ENCODE measurements around the gene WWP2. TPM values are rescaled to one million over a fixed set of nuclear protein-coding genes. Genes with fewer than 3 reads are reported as not detected.
"Not testable (repeated sequence)": the region's sequence is repeated elsewhere in the genome, so short reads cannot be mapped to it uniquely, and the experiment has no call there.

Gene WWP2
- total and polyA plus RNA-seq, 7 donors: 11.4 to 59.0 (median 23.9) TPM

DNA sequence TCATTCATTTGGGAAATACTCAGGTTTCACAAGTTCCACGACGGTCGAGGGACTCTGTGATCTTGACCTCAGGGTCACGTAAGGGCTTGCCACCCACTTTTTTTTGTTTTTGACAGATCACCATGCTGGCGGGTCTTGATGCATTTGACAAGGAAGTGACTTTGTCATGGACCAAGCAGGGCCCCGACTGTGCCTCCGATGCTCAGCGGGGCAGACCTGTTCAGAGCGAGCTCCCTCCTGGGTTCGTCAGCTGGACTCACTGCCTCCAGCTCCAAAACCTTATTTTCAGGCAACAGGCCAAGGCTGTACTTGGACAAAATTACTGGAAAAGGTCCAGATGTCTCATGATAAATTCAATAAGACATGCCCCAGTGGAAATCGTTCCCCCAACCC lies 180.0 kb downstream of the WWP2 start:
- no peaks in the 10 kb centered on the region for H3K9me3 ChIP-seq
- peaks cover 5 to 43% (median 19%) of the 10 kb centered on the region in 4 donors for H3K36me3 ChIP-seq
- TF ChIP-seq POLR2A (IDR thresholded peaks at IDR 0.05): no peak
- no peak for TF ChIP-seq CTCF (IDR thresholded peaks at IDR 0.05)
- TF ChIP-seq EP300 (IDR thresholded peaks at IDR 0.05): no peak
- no peak for TF ChIP-seq POLR2AphosphoS5 (IDR thresholded peaks at IDR 0.05)
- no peak overlapping the region for H3K27ac ChIP-seq
- no peaks in the 10 kb centered on the region for H3K27me3 ChIP-seq
- H3K4me3 ChIP-seq: no peak overlapping the region
- 89% methylated on average over 11 of the region's 11 CpGs for WGBS, 2 donors
- no peaks in the 10 kb centered on the region for H3K4me1 ChIP-seq
- intact Hi-C loops (cut with DNase I): no loop called here
- DNase-seq: no peak

- WGBS, 2 donors: 91 to 93% methylated on average over 8 of the region's 8 CpGs
- peak; percentile 22 for DNase-seq
- Histone ChIP-seq H3K27ac (no peak overlapping the region), H3K27me3 (no peaks in the 10 kb centered on the region), H3K9me3 (no peaks in the 10 kb centered on the region), H3K4me3 (no peak overlapping the region), H3K4me1 (no peaks in the 10 kb centered on the region), H3K36me3 (peaks cover 4 to 37% (median 15%) of the 10 kb centered on the region in 4 donors)
- intact Hi-C loops (cut with DNase I): no loop called here
- no peak for TF ChIP-seq CTCF (IDR thresholded peaks at IDR 0.05)
- TF ChIP-seq POLR2A (IDR thresholded peaks at IDR 0.05): no peak
These were observed 180.6 kb downstream of the WWP2 start for GRCh38 chr16:69942627-69943170.

GRCh38 chr16:69943241-69944036 lies 181.3 kb downstream of the WWP2 start:
- H3K4me1 ChIP-seq; H3K27me3 ChIP-seq; DNase-seq; H3K9me3 ChIP-seq; H3K27ac ChIP-seq; intact Hi-C loops (cut with DNase I); H3K4me3 ChIP-seq: not testable (repeated sequence)
- H3K36me3 ChIP-seq: peaks cover 0 to 29% (median 11%) of the 10 kb centered on the region in 4 donors
- WGBS, 2 donors: 84 to 85% methylated on average over 15 of the region's 21 CpGs

GRCh38 chr16:69950411-69950810 lies 188.3 kb downstream of the WWP2 start:
- H3K36me3 ChIP-seq; H3K27ac ChIP-seq; DNase-seq; H3K27me3 ChIP-seq; intact Hi-C loops (cut with DNase I); H3K4me3 ChIP-seq; H3K9me3 ChIP-seq; H3K4me1 ChIP-seq: not testable (repeated sequence)
- WGBS, 2 donors: 100% methylated on average over 1 of the region's 17 CpGs; no CpG with 5 or more reads in 1 of the 2 donors

DNA sequence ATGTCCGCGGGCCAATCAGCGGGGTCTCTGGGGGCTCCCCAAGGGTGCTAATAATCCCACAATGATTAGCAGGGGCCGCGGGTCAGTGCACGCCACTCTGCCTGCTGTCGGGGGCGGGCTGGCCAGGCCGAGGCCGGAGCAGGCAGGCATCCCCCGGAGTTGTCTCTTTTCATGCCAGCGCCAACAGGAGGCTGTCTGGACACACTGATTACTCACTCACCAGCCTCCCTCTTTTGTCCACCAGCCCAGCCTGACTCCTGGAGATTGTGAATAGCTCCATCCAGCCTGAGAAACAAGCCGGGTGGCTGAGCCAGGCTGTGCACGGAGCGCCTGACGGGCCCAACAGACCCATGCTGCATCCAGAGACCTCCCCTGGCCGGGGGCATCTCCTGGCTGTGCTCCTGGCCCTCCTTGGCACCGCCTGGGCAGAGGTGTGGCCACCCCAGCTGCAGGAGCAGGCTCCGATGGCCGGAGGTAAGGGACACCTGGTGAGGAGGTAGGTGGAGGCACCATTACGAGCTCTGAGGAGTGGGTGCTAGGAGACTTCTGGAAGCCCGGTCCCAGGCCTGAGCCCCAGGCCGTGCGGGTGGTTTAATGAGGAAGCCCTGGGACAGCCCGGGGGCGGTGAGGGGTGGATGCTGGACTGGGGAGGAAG lies 189.0 kb downstream of the WWP2 start, which contains the start of gene CLEC18A:
CLEC18A (plus strand) TSS at position 318 of the 655 bp plus-strand sequence; CDS start at position 351, 33 bp downstream.
- H3K9me3 ChIP-seq; H3K27me3 ChIP-seq; H3K4me1 ChIP-seq; H3K36me3 ChIP-seq; H3K4me3 ChIP-seq; DNase-seq; H3K27ac ChIP-seq; intact Hi-C loops (cut with DNase I): not testable (repeated sequence)
- WGBS, 2 donors: 74 to 76% methylated on average over 12 of the region's 26 CpGs

- H3K4me3 ChIP-seq; H3K9me3 ChIP-seq; DNase-seq; H3K4me1 ChIP-seq; H3K36me3 ChIP-seq; H3K27me3 ChIP-seq; H3K27ac ChIP-seq; intact Hi-C loops (cut with DNase I): not testable (repeated sequence)
- no CpG with 5 or more reads among the region's 14 CpGs for WGBS, 2 donors
These were observed 189.5 kb downstream of the WWP2 start for GRCh38 chr16:69951672-69952031.

DNA sequence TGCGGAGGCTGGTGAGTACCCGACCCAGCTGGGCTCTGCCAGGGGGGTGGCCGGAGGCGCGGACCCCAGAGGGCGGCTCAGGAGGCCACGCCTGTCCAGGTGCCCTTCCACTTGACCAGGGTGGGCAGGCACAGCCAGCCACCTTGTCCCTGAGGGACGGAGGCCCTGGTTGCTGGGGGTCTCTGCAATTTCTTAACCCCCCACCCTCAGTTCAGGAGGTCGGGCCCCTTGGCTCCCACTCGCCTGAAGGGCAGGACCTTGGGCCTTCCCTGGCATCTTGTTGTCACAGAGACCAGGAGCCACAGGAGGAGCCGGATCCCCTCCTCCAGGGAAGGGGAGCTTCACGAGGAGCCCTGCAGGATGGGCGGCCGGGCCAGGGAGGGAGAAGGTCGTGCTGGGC lies 190.0 kb downstream of the WWP2 start:
- H3K27me3 ChIP-seq; H3K27ac ChIP-seq; H3K9me3 ChIP-seq; H3K36me3 ChIP-seq; DNase-seq; H3K4me1 ChIP-seq; H3K4me3 ChIP-seq; intact Hi-C loops (cut with DNase I): not testable (repeated sequence)
- 87% methylated on average over 9 of the region's 15 CpGs for WGBS, 2 donors

- H3K4me1 ChIP-seq; DNase-seq; H3K36me3 ChIP-seq; H3K9me3 ChIP-seq; intact Hi-C loops (cut with DNase I); H3K4me3 ChIP-seq; H3K27ac ChIP-seq; H3K27me3 ChIP-seq: not testable (repeated sequence)
- WGBS, 2 donors: 81 to 86% methylated on average over 15 to 17 of the region's 24 CpGs
These were observed 190.6 kb downstream of the WWP2 start for GRCh38 chr16:69952572-69953355.

DNA sequence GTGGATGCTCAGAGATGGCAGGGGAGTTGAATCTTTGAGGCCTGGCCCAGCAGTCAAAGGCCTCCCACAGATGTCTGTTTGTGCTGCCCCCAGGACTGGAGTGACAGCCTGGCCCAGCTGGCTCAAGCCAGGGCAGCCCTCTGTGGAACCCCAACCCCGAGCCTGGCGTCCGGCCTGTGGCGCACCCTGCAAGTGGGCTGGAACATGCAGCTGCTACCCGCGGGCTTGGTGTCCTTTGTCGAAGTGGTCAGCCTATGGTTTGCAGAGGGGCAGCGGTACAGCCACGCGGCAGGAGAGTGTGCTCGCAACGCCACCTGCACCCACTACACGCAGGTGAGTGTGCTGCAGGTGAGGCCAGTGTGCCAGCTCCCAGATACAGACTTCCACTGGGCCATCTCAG lies 192.1 kb downstream of the WWP2 start:
- H3K4me3 ChIP-seq; H3K4me1 ChIP-seq; H3K36me3 ChIP-seq; H3K27me3 ChIP-seq; H3K27ac ChIP-seq; DNase-seq; intact Hi-C loops (cut with DNase I); H3K9me3 ChIP-seq: not testable (repeated sequence)
- 90 to 96% methylated on average over 13 of the region's 13 CpGs for WGBS, 2 donors

- intact Hi-C loops (cut with DNase I); DNase-seq; H3K27me3 ChIP-seq; H3K4me3 ChIP-seq; H3K9me3 ChIP-seq; H3K4me1 ChIP-seq; H3K36me3 ChIP-seq; H3K27ac ChIP-seq: not testable (repeated sequence)
- WGBS, 2 donors: 96 to 97% methylated on average over 6 of the region's 9 CpGs
These were observed 201.2 kb downstream of the WWP2 start for GRCh38 chr16:69963312-69963711.

All from sigmoid colon (tissue), 7 donors.